Neural progenitor cell (in vitro differentiated cells): ENCODE measurements around the gene DIDO1. TPM values are rescaled to one million over a fixed set of nuclear protein-coding genes. Genes with fewer than 3 reads are reported as not detected.
A peak's percentile ranks its signal among the peaks of the same experiment; 100 is the strongest.
"Not testable (repeated sequence)": the region's sequence is repeated elsewhere in the genome, so short reads cannot be mapped to it uniquely, and the experiment has no call there.

Experiments
- DNase-seq: peaks from one replicate; pipeline ENCODE4 v3.0.0-alpha.2; 2016; ENCODE audit warnings: low spot score
- H2AFZ ChIP-seq: fragments of 200-600 bp; sonication (generic); replicated peaks from 2 replicates; pipeline ENCODE4 v1.6.1; 2016; ENCODE audit warnings: antibody characterized with exemption
- H3F3A ChIP-seq: fragments of 200-600 bp; sonication (generic); 2 replicates; pipeline ENCODE4 v1.6.1; 2016; ENCODE audit warnings: antibody characterized with exemption, low read depth
- H3K27ac ChIP-seq: fragments of 200-600 bp; sonication (generic); 2 replicates; pipeline ENCODE4 v1.5.1; 2016; ENCODE audit warnings: mild to moderate bottlenecking
- H3K27me3 ChIP-seq: fragments of 200-600 bp; sonication (generic); 2 replicates; pipeline ENCODE4 v1.6.1; 2016; ENCODE audit warnings: mild to moderate bottlenecking, moderate library complexity
- H3K36me3 ChIP-seq: fragments of 200-600 bp; sonication (generic); 2 replicates; pipeline ENCODE4 v1.5.1; 2016
- H3K4me1 ChIP-seq: fragments of 200-600 bp; sonication (generic); 2 replicates; pipeline ENCODE4 v1.6.1; 2016; ENCODE audit warnings: mixed run types
- H3K4me2 ChIP-seq: fragments of 200-600 bp; sonication (generic); 2 replicates; pipeline ENCODE4 v1.6.1; 2016
- H3K4me3 ChIP-seq: fragments of 200-600 bp; sonication (generic); 2 replicates; pipeline ENCODE4 v1.5.1; 2016
- H3K79me2 ChIP-seq: fragments of 200-600 bp; sonication (generic); 2 replicates; pipeline ENCODE4 v1.6.1; 2016; ENCODE audit warnings: low read depth
- H3K9ac ChIP-seq: fragments of 200-600 bp; sonication (generic); 2 replicates; pipeline ENCODE4 v1.6.1; 2016
- H3K9me3 ChIP-seq: fragments of 200-600 bp; sonication (generic); 2 replicates; pipeline ENCODE4 v1.5.1; 2016; ENCODE audit warnings: low read depth
- H4K20me1 ChIP-seq: fragments of 200-600 bp; sonication (generic); 2 replicates; pipeline ENCODE4 v1.6.1; 2016; ENCODE audit warnings: low read depth
- H3K27ac Mint-ChIP-seq: 3 replicates; pipeline ENCODE4 v1.8.0; 2021; ENCODE audit warnings: mixed read lengths
- H3K27me3 Mint-ChIP-seq: 2 replicates; pipeline ENCODE4 v1.8.0; 2022; ENCODE audit warnings: low read depth, mild to moderate bottlenecking, inconsistent platforms, moderate library complexity, mixed read lengths; ENCODE audit not compliant: insufficient read depth
- H3K36me3 Mint-ChIP-seq: 3 replicates; pipeline ENCODE4 v1.8.0; 2021; ENCODE audit warnings: mixed read lengths
- H3K4me1 Mint-ChIP-seq: 3 replicates; pipeline ENCODE4 v1.8.0; 2021; ENCODE audit warnings: mixed read lengths
- H3K4me3 Mint-ChIP-seq: 3 replicates; pipeline ENCODE4 v1.8.0; 2021; ENCODE audit warnings: mild to moderate bottlenecking, moderate library complexity, mixed read lengths
- H3K9me3 Mint-ChIP-seq: 3 replicates; pipeline ENCODE4 v1.8.0; 2020; ENCODE audit warnings: mixed read lengths
- CTCF ChIP-seq: fragments of 200-600 bp; sonication (generic); IDR thresholded peaks from 2 replicates; pipeline ENCODE4 v1.5.1; 2017; ENCODE audit warnings: antibody characterized with exemption, mild to moderate bottlenecking
- EZH2 ChIP-seq: fragments of 200-600 bp; sonication (generic); IDR thresholded peaks from 2 replicates; pipeline ENCODE4 v1.6.1; 2017; ENCODE audit warnings: antibody characterized with exemption, mild to moderate bottlenecking, moderate library complexity
- EZH2phosphoT487 ChIP-seq: fragments of 200-600 bp; sonication (generic); IDR thresholded peaks from 2 replicates; pipeline ENCODE4 v1.6.1; 2017; ENCODE audit warnings: antibody characterized with exemption
- total RNA-seq: library from RNA; depleted of rRNA; stranded (reverse); fragments of >200 nt; gene quantifications from 2 replicates; pipeline ENCODE4 v1.2.3, GENCODE V29; 2015; ENCODE audit warnings: low replicate concordance

DIDO1 gene
- total RNA-seq, 1 donor from 2014 or later: 64.5 TPM

GRCh38 chr20:62924442-62925075 is 1.7 kb downstream of the DIDO1 start:
- Histone ChIP-seq H3K9me3 (no peaks in the 10 kb centered on the region), H3K4me3 (peak overlapping the region; percentile 99), H3F3A (peaks cover 43% of the 10 kb centered on the region), H3K4me1 (peaks cover 41% of the 10 kb centered on the region), H4K20me1 (peaks cover 95% of the 10 kb centered on the region), H3K9ac (no peak overlapping the region), H3K4me2 (peak overlapping the region; percentile 97), H3K27ac (no peak overlapping the region), H2AFZ (no peak overlapping the region), H3K79me2 (peaks cover 98% of the 10 kb centered on the region), H3K36me3 (no peaks in the 10 kb centered on the region), H3K27me3 (no peaks in the 10 kb centered on the region)
- no peak for DNase-seq
- TF ChIP-seq EZH2: no peak
- TF ChIP-seq EZH2phosphoT487: no peak
- TF ChIP-seq CTCF: no peak
- Mint-ChIP-seq H3K4me1 (peaks cover 60% of the 10 kb centered on the region), H3K9me3 (no peaks in the 10 kb centered on the region), H3K27me3 (peaks cover 4% of the 10 kb centered on the region), H3K27ac (no peak overlapping the region), H3K4me3 (peak overlapping the region; percentile 97), H3K36me3 (peaks cover 2% of the 10 kb centered on the region)

- Mint-ChIP-seq H3K36me3 (peaks cover 2% of the 10 kb centered on the region), H3K9me3 (no peaks in the 10 kb centered on the region), H3K4me1 (peaks cover 63% of the 10 kb centered on the region), H3K27me3 (peaks cover 4% of the 10 kb centered on the region), H3K27ac (no peak overlapping the region), H3K4me3 (peak overlapping the region; percentile 97)
- H3K27me3 ChIP-seq: no peaks in the 10 kb centered on the region
- H4K20me1 ChIP-seq: peaks cover 95% of the 10 kb centered on the region
- H3K79me2 ChIP-seq: peaks cover 98% of the 10 kb centered on the region
- H3K9me3 ChIP-seq: no peaks in the 10 kb centered on the region
- peaks cover 46% of the 10 kb centered on the region for H3F3A ChIP-seq
- peaks cover 46% of the 10 kb centered on the region for H3K4me1 ChIP-seq
- DNase-seq: no peak
- peak overlapping the region; percentile 99 for H3K4me3 ChIP-seq
- H3K4me2 ChIP-seq: peak overlapping the region; percentile 97
- no peaks in the 10 kb centered on the region for H3K36me3 ChIP-seq
- H2AFZ ChIP-seq: no peak overlapping the region
- no peak overlapping the region for H3K27ac ChIP-seq
- H3K9ac ChIP-seq: no peak overlapping the region
- TF ChIP-seq EZH2phosphoT487: no peak
- TF ChIP-seq CTCF: no peak
- TF ChIP-seq EZH2: no peak
These were observed 2.5 kb downstream of the DIDO1 start for GRCh38 chr20:62923669-62924441.

- not testable (repeated sequence) for H3K9me3 Mint-ChIP-seq, H2AFZ ChIP-seq, H3K27me3 ChIP-seq, H3K27ac ChIP-seq, H3K9me3 ChIP-seq, H3K4me3 ChIP-seq, H3K27me3 Mint-ChIP-seq, H3K36me3 Mint-ChIP-seq, H3K36me3 ChIP-seq, DNase-seq, H3K27ac Mint-ChIP-seq, H3K4me2 ChIP-seq, H3K4me3 Mint-ChIP-seq, H3K9ac ChIP-seq
- H3K79me2 ChIP-seq: peaks cover 98% of the 10 kb centered on the region
- H3F3A ChIP-seq: peaks cover 43% of the 10 kb centered on the region
- peaks cover 95% of the 10 kb centered on the region for H4K20me1 ChIP-seq
- H3K4me1 ChIP-seq: peaks cover 52% of the 10 kb centered on the region
- H3K4me1 Mint-ChIP-seq: peaks cover 64% of the 10 kb centered on the region
These were observed 3.1 kb downstream of the DIDO1 start for GRCh38 chr20:62923059-62923668.
